K562 (cell line): ENCODE measurements around the gene GLRX2. TPM values are rescaled to one million over a fixed set of nuclear protein-coding genes. Genes with fewer than 3 reads are reported as not detected.
A peak's percentile ranks its signal among the peaks of the same experiment; 100 is the strongest.

Experiments
- ATF1 ChIP-seq, 2 experiments: fragments of 450-650 bp in 1 of 2; IDR thresholded peaks; 2 replicates each; pipeline ENCODE4 v1.6.1; 2016; ENCODE audit warnings: missing compliant biosample characterization in 1 of 2, missing genetic modification characterization in 1 of 2
- HES1 ChIP-seq: fragments of 450-650 bp; IDR thresholded peaks from 2 replicates; pipeline ENCODE4 v1.6.1; 2016; ENCODE audit warnings: low read depth, mild to moderate bottlenecking, moderate library complexity
- MAFG ChIP-seq: fragments of 450-650 bp; conservative IDR thresholded peaks from 2 replicates; pipeline ENCODE4 v1.6.1; 2016; ENCODE audit warnings: missing genetic modification characterization, missing compliant biosample characterization
- MCM5 ChIP-seq: fragments of 450-650 bp; IDR thresholded peaks from 2 replicates; pipeline ENCODE4 v1.6.1; 2016; ENCODE audit warnings: low read depth
- MEIS2 ChIP-seq: fragments of 450-650 bp; IDR thresholded peaks from 2 replicates; pipeline ENCODE4 v1.6.1; 2014; ENCODE audit warnings: mild to moderate bottlenecking; ENCODE audit not compliant: partially characterized antibody
- SIRT6 ChIP-seq: IDR thresholded peaks from one replicate; pipeline ENCODE4 v1.6.1; 2012; ENCODE audit warnings: low read depth, mild to moderate bottlenecking, control low read depth, inconsistent platforms, low read length, moderate library complexity
- STAT6 ChIP-seq: sonication (generic); formaldehyde crosslinking; IDR thresholded peaks from 2 replicates; pipeline ENCODE4 v1.8.1; 2023; ENCODE audit warnings: mild to moderate bottlenecking, missing genetic modification reagents
- polyA plus RNA-seq, 8 experiments: library from polyadenylated mRNA; depleted of rRNA in 4 of 8; stranded (reverse) in 5 of 8; unstranded in 3 of 8; fragments of >200 nt; fragmentation: Nextera tagmentation in 2 of 8; fragmentation: Illumina TruSeq in 1 of 8; extraction: Ambion mirVana in 2 of 8; extraction: Trizol in 1 of 8; gene quantifications; 2 replicates each; pipeline versions ENCODE4 v1.2.1 to v1.2.3, GENCODE V29; 2011 to 2014; ENCODE audit warnings: inconsistent platforms in 1 of 8, missing spikeins in 1 of 8
- total RNA-seq, 7 experiments: library from RNA; depleted of rRNA in 6 of 7; stranded (reverse); fragments of >200 nt in 6 of 7; fragmentation: Illumina TruSeq in 2 of 7; extraction: Trizol in 2 of 7; gene quantifications; 2 replicates each; pipeline versions ENCODE4 v1.2.1 to v1.2.3, GENCODE V29; 2011 to 2021; ENCODE audit warnings: low replicate concordance in 1 of 7
- TF ChIP-seq, protein P1 (sequence below), 2 experiments: fragments of 450-650 bp; IDR thresholded peaks; 2 replicates each; pipeline ENCODE4 v1.6.1; 2016
- TF ChIP-seq, protein P2 (sequence below), 2 experiments: fragments of 200-800 bp in 1 of 2; sonication (Bioruptor generic) in 1 of 2; sonication (generic) in 1 of 2; formaldehyde crosslinking in 1 of 2; IDR thresholded peaks in 1 of 2; conservative IDR thresholded peaks in 1 of 2; 2 replicates each; pipeline versions ENCODE4 v1.5.0 to v1.6.1; 2016 to 2020; ENCODE audit warnings: missing compliant biosample characterization in 1 of 2, missing genetic modification characterization in 1 of 2, missing genetic modification reagents in 1 of 2
- TF ChIP-seq, protein P3 (sequence below): fragments of 250-450 bp; sonication (Bioruptor Pico); IDR thresholded peaks from 2 replicates; pipeline ENCODE4 v1.9.0; 2021; ENCODE audit warnings: mild to moderate bottlenecking

GLRX2 gene
- total and polyA plus RNA-seq, 9 of the 15 experiments (the other 6 are each of a cell fraction or from before 2014, with no cell fraction given) = 13.3 to 82.6 (median 55.1) TPM

DNA sequence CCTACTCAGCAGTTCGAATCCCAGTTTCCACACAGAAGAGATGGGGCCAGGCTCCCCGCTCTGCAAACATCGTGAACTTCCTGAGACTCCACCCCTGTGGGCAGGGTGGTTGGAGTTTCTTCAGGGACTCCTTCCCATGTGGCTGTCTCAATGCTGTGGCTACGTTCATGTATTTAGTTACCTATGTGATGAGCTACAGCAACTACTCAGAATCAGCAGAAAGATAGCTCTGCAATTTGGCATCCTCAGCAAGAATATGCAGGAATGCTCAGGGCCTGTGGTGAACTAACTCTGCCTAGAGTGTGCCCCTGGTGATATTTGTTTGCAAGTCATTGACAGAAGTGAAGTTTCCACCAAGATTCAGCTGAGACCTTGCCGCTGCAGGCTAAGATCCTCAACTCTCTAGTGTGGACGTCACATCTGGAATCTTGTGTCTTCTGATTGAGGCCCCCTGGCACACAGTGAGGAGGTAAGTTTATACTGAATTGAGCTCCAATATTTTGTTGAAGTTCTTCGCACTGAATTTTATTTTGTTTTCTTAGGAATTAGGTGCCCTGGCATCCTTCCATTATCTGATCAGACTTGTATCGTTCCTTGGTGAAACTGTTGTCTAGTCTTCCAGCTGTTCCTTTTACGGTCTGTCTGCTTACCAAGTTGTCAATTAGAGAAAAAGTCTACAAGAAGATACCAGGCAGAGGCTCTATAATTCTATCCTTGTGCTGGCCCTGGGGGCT, 8.2 kb upstream of the GLRX2 start (continued):
- TF ChIP-seq, protein P1, sequence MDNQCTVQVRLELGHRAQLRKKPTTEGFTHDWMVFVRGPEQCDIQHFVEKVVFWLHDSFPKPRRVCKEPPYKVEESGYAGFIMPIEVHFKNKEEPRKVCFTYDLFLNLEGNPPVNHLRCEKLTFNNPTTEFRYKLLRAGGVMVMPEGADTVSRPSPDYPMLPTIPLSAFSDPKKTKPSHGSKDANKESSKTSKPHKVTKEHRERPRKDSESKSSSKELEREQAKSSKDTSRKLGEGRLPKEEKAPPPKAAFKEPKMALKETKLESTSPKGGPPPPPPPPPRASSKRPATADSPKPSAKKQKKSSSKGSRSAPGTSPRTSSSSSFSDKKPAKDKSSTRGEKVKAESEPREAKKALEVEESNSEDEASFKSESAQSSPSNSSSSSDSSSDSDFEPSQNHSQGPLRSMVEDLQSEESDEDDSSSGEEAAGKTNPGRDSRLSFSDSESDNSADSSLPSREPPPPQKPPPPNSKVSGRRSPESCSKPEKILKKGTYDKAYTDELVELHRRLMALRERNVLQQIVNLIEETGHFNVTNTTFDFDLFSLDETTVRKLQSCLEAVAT (IDR thresholded peaks at IDR 0.05) = peak; percentile 16 to 82; a peak in 2 of 4 replicates
- TF ChIP-seq MCM5 (no peak), ATF1 (CRISPR knock-in tag; IDR thresholded peaks at IDR 0.05) (no peak), ATF1 (tag; IDR thresholded peaks at IDR 0.05) (peak; percentile 67), SIRT6 (no peak), MAFG (tag) (peak; percentile 72), HES1 (no peak), MEIS2 (peak; percentile 13), STAT6 (CRISPR knock-in tag) (0 out of 2 replicates have a peak, but pooled peaks have one; percentile 25)
- TF ChIP-seq, protein P2, sequence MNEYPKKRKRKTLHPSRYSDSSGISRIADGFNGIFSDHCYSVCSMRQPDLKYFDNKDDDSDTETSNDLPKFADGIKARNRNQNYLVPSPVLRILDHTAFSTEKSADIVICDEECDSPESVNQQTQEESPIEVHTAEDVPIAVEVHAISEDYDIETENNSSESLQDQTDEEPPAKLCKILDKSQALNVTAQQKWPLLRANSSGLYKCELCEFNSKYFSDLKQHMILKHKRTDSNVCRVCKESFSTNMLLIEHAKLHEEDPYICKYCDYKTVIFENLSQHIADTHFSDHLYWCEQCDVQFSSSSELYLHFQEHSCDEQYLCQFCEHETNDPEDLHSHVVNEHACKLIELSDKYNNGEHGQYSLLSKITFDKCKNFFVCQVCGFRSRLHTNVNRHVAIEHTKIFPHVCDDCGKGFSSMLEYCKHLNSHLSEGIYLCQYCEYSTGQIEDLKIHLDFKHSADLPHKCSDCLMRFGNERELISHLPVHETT (CRISPR knock-in tag; conservative IDR thresholded peaks at IDR 0.05 in 1 of 2, IDR thresholded peaks at IDR 0.05 in 1 of 2) = peak in 1 of 2 experiments; percentile 64; a peak in 2 of 4 replicates
- TF ChIP-seq, protein P3, sequence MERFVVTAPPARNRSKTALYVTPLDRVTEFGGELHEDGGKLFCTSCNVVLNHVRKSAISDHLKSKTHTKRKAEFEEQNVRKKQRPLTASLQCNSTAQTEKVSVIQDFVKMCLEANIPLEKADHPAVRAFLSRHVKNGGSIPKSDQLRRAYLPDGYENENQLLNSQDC (CRISPR knock-in tag) = 0 out of 2 replicates have a peak, but pooled peaks have one; percentile 39
